Measurements from ENCODE around the gene LRRC32. TPM values are rescaled to one million over a fixed set of nuclear protein-coding genes. Genes with fewer than 3 reads are reported as not detected.

LRRC32 gene
- total RNA-seq, 1 experiment from 2014 or later = 0.46 TPM

GRCh38 chr11:76705826-76706225 lies 35.3 kb upstream of the LRRC32 start:
- Histone ChIP-seq H3K27ac (ENCODE audit: insufficient read length, low read depth, low read length) (no peak overlapping the region), H3K27me3 (ENCODE audit: insufficient read depth, low read length) (no peaks in the 10 kb centered on the region), H4K8ac (replicated peaks; ENCODE audit: insufficient read length, low read depth, low read length) (no peak overlapping the region), H2AK5ac (ENCODE audit: insufficient read length, low read length) (no peak overlapping the region), H2BK12ac (ENCODE audit: insufficient read length, low read depth, low read length) (no peak overlapping the region), H2AFZ (ENCODE audit: low read length) (no peak overlapping the region), H2BK5ac (ENCODE audit: insufficient read length, low read length) (no peak overlapping the region), H4K91ac (ENCODE audit: insufficient read length, low read depth, low read length) (no peak overlapping the region), H2BK20ac (ENCODE audit: low read depth, low read length, poor library complexity, severe bottlenecking) (no peak overlapping the region), H3K23ac (ENCODE audit: insufficient read length, low read depth, low read length) (no peak overlapping the region), H3K9ac (ENCODE audit: extremely low read depth, insufficient read length, low read length) (no peak overlapping the region), H3K23me2 (ENCODE audit: insufficient read length, low read depth, low read length, poor library complexity, severe bottlenecking) (no peaks in the 10 kb centered on the region), H2BK15ac (ENCODE audit: low read depth, low read length) (no peak overlapping the region), H3K18ac (ENCODE audit: insufficient read length, low read depth, low read length) (no peak overlapping the region), H3K56ac (ENCODE audit: insufficient read length, low read depth, low read length) (no peak overlapping the region), H2BK120ac (ENCODE audit: low read depth, low read length, poor library complexity, severe bottlenecking) (no peak overlapping the region), H3K4ac (ENCODE audit: low read depth, low read length) (no peak overlapping the region), H4K20me1 (ENCODE audit: control insufficient read depth, insufficient read depth, insufficient read length) (no peaks in the 10 kb centered on the region), H4K5ac (ENCODE audit: insufficient read length, low read depth, low read length) (no peak overlapping the region), H3K4me1 (ENCODE audit: insufficient read depth, low read length) (peaks cover 11% of the 10 kb centered on the region), H3K9me3 (ENCODE audit: control insufficient read depth, low read depth, low read length) (no peaks in the 10 kb centered on the region), H3T11ph (ENCODE audit: low read length) (no peak overlapping the region), H3K14ac (ENCODE audit: insufficient read depth, low read length) (no peak overlapping the region), H3K79me2 (ENCODE audit: insufficient read depth, low read length) (no peaks in the 10 kb centered on the region), H3K4me2 (ENCODE audit: insufficient read depth, insufficient read length, low read length) (no peak overlapping the region), H3K79me1 (ENCODE audit: insufficient read depth, low read depth, low read length, poor library complexity, severe bottlenecking) (no peaks in the 10 kb centered on the region)
- H3K4me1 Mint-ChIP-seq = peaks cover 32 to 39% of the 10 kb centered on the region in 2 experiments
- WGBS (ENCODE audit: extremely low coverage, insufficient read length, low lambda C conversion rate) = no CpG with 5 or more reads among the region's 5 CpGs
- peaks cover 5% of the 10 kb centered on the region for H3K27me3 Mint-ChIP-seq (ENCODE audit: low read depth)
- no peak for DNase-seq
- no peak overlapping the region for H3K4me3 Mint-ChIP-seq
- TF ChIP-seq CTCF (conservative IDR thresholded peaks at IDR 0.05) = no peak
- H3K36me3 Mint-ChIP-seq (ENCODE audit: insufficient read depth in 1 of 3, low read depth in 3 of 3) = peaks cover 2 to 19% (median 6%) of the 10 kb centered on the region in 3 experiments; a peak in 3 of 7 replicates
- H3K9me3 Mint-ChIP-seq = peaks cover 14 to 17% of the 10 kb centered on the region in 2 experiments; a peak in 4 of 5 replicates
- no peak overlapping the region for H3K27ac Mint-ChIP-seq

Measured in H9 (cell line).